WTC11 (cell line): ENCODE data around the gene UMAD1. TPM values are rescaled to one million over a fixed set of nuclear protein-coding genes. Genes with fewer than 3 reads are reported as not detected.
"Not testable (repeated sequence)": the region's sequence is repeated elsewhere in the genome, so short reads cannot be mapped to it uniquely, and the experiment has no call there.

Experiments used
- ATAC-seq: fragments of 200-7000 bp; cut with Tn5 transposase; 2 replicates; pipeline ENCODE4 v1.10.0; 2021; ENCODE audit warnings: mild to moderate bottlenecking, moderate library complexity
- CTCF ChIA-PET: fragments of 300-600 bp; sonication (Branson Sonifier 250); formaldehyde crosslinking; loops from one replicate; lab custom pipeline; 2021; ENCODE audit warnings: antibody characterized with exemption; lab: Charles Lee
- POLR2A ChIA-PET: fragments of 350-600 bp; sonication (Branson Sonifier 250); formaldehyde crosslinking; loops from one replicate; lab custom pipeline; 2021; ENCODE audit warnings: antibody characterized with exemption; lab: Charles Lee
- DNase-seq: peaks from one replicate; pipeline ENCODE4 v3.0.0; 2021; ENCODE audit warnings: low spot score
- H3K27ac Mint-ChIP-seq: 2 replicates; pipeline ENCODE4 v1.8.0; 2021; ENCODE audit warnings: mixed read lengths
- H3K27me3 Mint-ChIP-seq: 2 replicates; pipeline ENCODE4 v1.8.0; 2021; ENCODE audit warnings: low read depth, mild to moderate bottlenecking, moderate library complexity, mixed read lengths
- H3K36me3 Mint-ChIP-seq: 2 replicates; pipeline ENCODE4 v1.8.0; 2021; ENCODE audit warnings: mixed read lengths
- H3K4me1 Mint-ChIP-seq: 2 replicates; pipeline ENCODE4 v1.8.0; 2022; ENCODE audit warnings: mixed read lengths
- H3K4me3 Mint-ChIP-seq: 2 replicates; pipeline ENCODE4 v1.8.0; 2021; ENCODE audit warnings: mild to moderate bottlenecking, moderate library complexity, mixed read lengths
- H3K9me3 Mint-ChIP-seq: 2 replicates; pipeline ENCODE4 v1.8.0; 2021; ENCODE audit warnings: mixed read lengths
- ATF1 ChIP-seq: sonication (generic); formaldehyde crosslinking; IDR thresholded peaks from 2 replicates; pipeline ENCODE4 v1.8.1; 2023; ENCODE audit warnings: mild to moderate bottlenecking, moderate library complexity, missing genetic modification reagents
- CBFB ChIP-seq: sonication (generic); formaldehyde crosslinking; IDR thresholded peaks from 2 replicates; pipeline ENCODE4 v1.8.1; 2022; ENCODE audit warnings: mild to moderate bottlenecking, low read depth, missing genetic modification reagents
- CREM ChIP-seq: sonication (generic); formaldehyde crosslinking; IDR thresholded peaks from 2 replicates; pipeline ENCODE4 v1.8.1; 2022; ENCODE audit warnings: mild to moderate bottlenecking, missing genetic modification reagents, moderate library complexity
- ESRRA ChIP-seq: sonication (generic); formaldehyde crosslinking; IDR thresholded peaks from 2 replicates; pipeline ENCODE4 v1.8.1; 2022; ENCODE audit warnings: mild to moderate bottlenecking, missing genetic modification reagents, borderline replicate concordance
- ETV6 ChIP-seq: sonication (generic); formaldehyde crosslinking; IDR thresholded peaks from 2 replicates; pipeline ENCODE4 v1.8.1; 2022; ENCODE audit warnings: mild to moderate bottlenecking, missing genetic modification reagents
- IRF2 ChIP-seq: sonication (generic); formaldehyde crosslinking; IDR thresholded peaks from 2 replicates; pipeline ENCODE4 v1.8.0; 2022; ENCODE audit warnings: low read depth, missing genetic modification reagents, borderline replicate concordance
- NFATC4 ChIP-seq: fragments of 250-450 bp; sonication (Bioruptor Pico); IDR thresholded peaks from 2 replicates; pipeline ENCODE4 v1.9.0; 2021; ENCODE audit warnings: mild to moderate bottlenecking
- NFYB ChIP-seq: sonication (generic); formaldehyde crosslinking; conservative IDR thresholded peaks from 2 replicates; pipeline ENCODE4 v1.8.0; 2022; ENCODE audit warnings: low read depth, missing genetic modification reagents
- NR1H2 ChIP-seq: sonication (generic); formaldehyde crosslinking; IDR thresholded peaks from 2 replicates; pipeline ENCODE4 v1.9.0; 2021; ENCODE audit warnings: mild to moderate bottlenecking, moderate library complexity, missing genetic modification reagents
- OVOL2 ChIP-seq: fragments of 250-450 bp; sonication (Bioruptor Pico); IDR thresholded peaks from 2 replicates; pipeline ENCODE4 v1.9.0; 2021; ENCODE audit warnings: mild to moderate bottlenecking, borderline replicate concordance
- SMAD4 ChIP-seq: sonication (generic); formaldehyde crosslinking; IDR thresholded peaks from 2 replicates; pipeline ENCODE4 v1.8.0; 2022; ENCODE audit warnings: mild to moderate bottlenecking, missing genetic modification reagents
- SP1 ChIP-seq: sonication (generic); formaldehyde crosslinking; conservative IDR thresholded peaks from 2 replicates; pipeline ENCODE4 v1.8.1; 2022; ENCODE audit warnings: missing genetic modification reagents
- TCF7 ChIP-seq: sonication (generic); formaldehyde crosslinking; IDR thresholded peaks from 2 replicates; pipeline ENCODE4 v1.8.0; 2022; ENCODE audit warnings: mild to moderate bottlenecking, low read depth, missing genetic modification reagents, moderate library complexity
- TEAD1 ChIP-seq: sonication (generic); formaldehyde crosslinking; IDR thresholded peaks from 2 replicates; pipeline ENCODE4 v1.8.0; 2022; ENCODE audit warnings: mild to moderate bottlenecking, missing genetic modification reagents
- TEAD4 ChIP-seq: sonication (generic); formaldehyde crosslinking; IDR thresholded peaks from 2 replicates; pipeline ENCODE4 v1.8.0; 2022; ENCODE audit warnings: mild to moderate bottlenecking, missing genetic modification reagents
- ZNF219 ChIP-seq: sonication (generic); formaldehyde crosslinking; IDR thresholded peaks from 2 replicates; pipeline ENCODE4 v1.8.0; 2023; ENCODE audit warnings: missing genetic modification reagents, mild to moderate bottlenecking, borderline replicate concordance
- ZNF423 ChIP-seq: fragments of 250-450 bp; sonication (Bioruptor Pico); IDR thresholded peaks from 2 replicates; pipeline ENCODE4 v2.1.2; 2022; ENCODE audit warnings: mild to moderate bottlenecking, moderate library complexity
- ZNF671 ChIP-seq: fragments of 250-450 bp; sonication (Bioruptor Pico); IDR thresholded peaks from 2 replicates; pipeline ENCODE4 v1.8.0; 2021; ENCODE audit warnings: mild to moderate bottlenecking
- total RNA-seq: library from RNA; stranded (reverse); gene quantifications from 3 replicates; pipeline ENCODE4 v1.2.3, GENCODE V29; 2021
- TF ChIP-seq, protein P1 (sequence below): sonication (generic); formaldehyde crosslinking; conservative IDR thresholded peaks from 2 replicates; pipeline ENCODE4 v1.8.1; 2023; ENCODE audit warnings: mild to moderate bottlenecking, low read depth, missing genetic modification reagents, moderate library complexity
- TF ChIP-seq, protein P2 (sequence below): sonication (generic); formaldehyde crosslinking; IDR thresholded peaks from 2 replicates; pipeline ENCODE4 v1.8.1; 2023; ENCODE audit warnings: mild to moderate bottlenecking, missing genetic modification reagents
- TF ChIP-seq, protein P3 (sequence below): sonication (generic); formaldehyde crosslinking; IDR thresholded peaks from 2 replicates; pipeline ENCODE4 v1.8.0; 2022; ENCODE audit warnings: missing genetic modification reagents
- TF ChIP-seq, protein P4 (sequence below): fragments of 250-450 bp; sonication (Bioruptor Pico); IDR thresholded peaks from 2 replicates; pipeline ENCODE4 v1.9.0; 2021; ENCODE audit warnings: mild to moderate bottlenecking, borderline replicate concordance

UMAD1 gene
- total RNA-seq, 1 experiment from 2014 or later: 13.0 TPM

DNA sequence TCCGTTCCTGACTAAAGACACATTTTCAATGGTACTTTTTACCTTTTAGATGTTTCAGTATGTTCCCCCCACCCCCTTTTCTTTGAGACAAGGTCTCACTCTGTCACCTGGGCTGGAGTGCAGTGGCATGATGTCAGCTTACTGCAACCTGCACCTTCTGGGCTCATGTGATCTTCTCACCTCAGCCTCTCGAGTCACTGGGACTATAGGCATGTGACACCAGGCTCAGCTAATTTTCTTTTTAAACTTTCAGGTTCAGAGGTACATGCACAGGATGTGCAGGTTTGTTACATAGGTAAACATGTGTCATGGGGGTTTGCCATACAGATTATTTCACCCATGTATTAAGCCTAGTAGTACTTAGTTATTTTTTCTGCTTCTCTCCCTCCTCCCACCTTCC, 177.2 kb downstream of the UMAD1 start:
- DNase-seq: no peak

DNA sequence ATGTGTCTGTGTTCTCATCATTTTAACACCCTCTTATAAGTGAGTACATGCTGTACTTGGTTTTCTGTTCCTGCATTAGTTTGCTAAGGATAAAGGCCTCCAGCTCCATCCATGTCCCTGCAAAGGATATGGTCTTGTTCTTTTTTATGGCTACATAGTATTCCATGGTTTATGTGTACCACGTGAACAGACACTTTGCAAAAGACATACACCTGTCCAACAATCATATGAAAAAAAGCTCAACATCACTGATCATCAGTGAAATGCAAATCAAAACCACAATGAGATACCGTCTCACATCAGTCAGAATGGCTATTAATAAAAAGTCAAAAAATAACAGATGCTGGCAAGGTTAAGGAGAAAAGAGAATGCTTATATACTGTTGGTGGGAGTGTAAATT, 177.6 kb downstream of the UMAD1 start:
- H3K9me3 Mint-ChIP-seq, POLR2A ChIA-PET, DNase-seq, H3K27me3 Mint-ChIP-seq, H3K36me3 Mint-ChIP-seq, H3K27ac Mint-ChIP-seq, H3K4me3 Mint-ChIP-seq, ATAC-seq, CTCF ChIA-PET: not testable (repeated sequence)
- H3K4me1 Mint-ChIP-seq: peaks cover 26% of the 10 kb centered on the region

More for the DNA sequence above, 177.2 kb downstream of the UMAD1 start:
- Mint-ChIP-seq H3K4me3 (no peak overlapping the region), H3K27me3 (no peaks in the 10 kb centered on the region), H3K27ac (no peak overlapping the region), H3K9me3 (peaks cover 5% of the 10 kb centered on the region), H3K36me3 (no peaks in the 10 kb centered on the region), H3K4me1 (peaks cover 22% of the 10 kb centered on the region)
- TF ChIP-seq NFYB (CRISPR knock-in tag) (no peak), CBFB (CRISPR knock-in tag) (no peak), SP1 (no peak), NFATC4 (CRISPR knock-in tag) (no peak), TEAD1 (CRISPR knock-in tag) (no peak), TEAD4 (no peak), TCF7 (CRISPR knock-in tag) (no peak), ZNF219 (CRISPR knock-in tag) (no peak)
- TF ChIP-seq, protein P1, sequence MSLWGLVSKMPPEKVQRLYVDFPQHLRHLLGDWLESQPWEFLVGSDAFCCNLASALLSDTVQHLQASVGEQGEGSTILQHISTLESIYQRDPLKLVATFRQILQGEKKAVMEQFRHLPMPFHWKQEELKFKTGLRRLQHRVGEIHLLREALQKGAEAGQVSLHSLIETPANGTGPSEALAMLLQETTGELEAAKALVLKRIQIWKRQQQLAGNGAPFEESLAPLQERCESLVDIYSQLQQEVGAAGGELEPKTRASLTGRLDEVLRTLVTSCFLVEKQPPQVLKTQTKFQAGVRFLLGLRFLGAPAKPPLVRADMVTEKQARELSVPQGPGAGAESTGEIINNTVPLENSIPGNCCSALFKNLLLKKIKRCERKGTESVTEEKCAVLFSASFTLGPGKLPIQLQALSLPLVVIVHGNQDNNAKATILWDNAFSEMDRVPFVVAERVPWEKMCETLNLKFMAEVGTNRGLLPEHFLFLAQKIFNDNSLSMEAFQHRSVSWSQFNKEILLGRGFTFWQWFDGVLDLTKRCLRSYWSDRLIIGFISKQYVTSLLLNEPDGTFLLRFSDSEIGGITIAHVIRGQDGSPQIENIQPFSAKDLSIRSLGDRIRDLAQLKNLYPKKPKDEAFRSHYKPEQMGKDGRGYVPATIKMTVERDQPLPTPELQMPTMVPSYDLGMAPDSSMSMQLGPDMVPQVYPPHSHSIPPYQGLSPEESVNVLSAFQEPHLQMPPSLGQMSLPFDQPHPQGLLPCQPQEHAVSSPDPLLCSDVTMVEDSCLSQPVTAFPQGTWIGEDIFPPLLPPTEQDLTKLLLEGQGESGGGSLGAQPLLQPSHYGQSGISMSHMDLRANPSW (CRISPR knock-in tag): no peak
- no peak for ATAC-seq
- CTCF ChIA-PET: no interaction called here
- POLR2A ChIA-PET: no interaction called here

DNA sequence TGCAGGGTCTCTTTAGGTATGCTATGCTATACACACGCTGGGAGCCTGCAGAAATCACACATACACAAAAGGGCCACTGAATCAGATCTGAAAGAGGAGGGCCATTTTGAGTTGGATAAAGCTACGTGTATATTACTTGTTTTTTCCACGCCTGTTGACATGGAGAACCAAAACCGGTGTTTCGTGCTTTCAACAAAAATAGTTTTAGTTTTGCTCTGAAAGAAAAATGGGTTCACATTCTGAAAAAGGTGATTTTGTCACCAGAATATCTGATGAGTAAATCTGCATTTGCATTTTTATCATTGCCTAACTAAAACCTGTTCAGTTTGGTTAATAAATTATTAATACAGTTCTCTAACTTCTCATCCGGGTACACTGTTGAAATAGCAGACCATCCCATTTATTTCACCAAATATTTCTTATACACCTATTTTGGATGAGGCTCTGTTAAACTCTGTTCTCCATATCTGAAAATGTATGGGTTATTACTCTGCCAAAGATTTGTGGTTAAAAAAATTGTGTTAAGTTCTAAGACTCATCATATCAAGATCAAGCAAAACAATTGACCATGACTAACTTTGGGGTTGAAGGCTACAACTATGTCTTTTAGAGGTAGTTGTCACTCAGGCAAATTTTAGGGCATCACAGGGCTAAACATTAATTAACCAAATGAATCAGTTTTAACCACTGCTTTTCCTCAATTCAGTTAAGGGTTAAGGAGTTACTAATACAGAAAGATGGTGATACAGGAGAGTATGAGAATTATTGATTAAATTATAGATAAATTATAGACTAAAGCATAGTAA, 179.1 kb downstream of the UMAD1 start:
- H3K4me1 Mint-ChIP-seq: peaks cover 37% of the 10 kb centered on the region
- H3K27me3 Mint-ChIP-seq: no peaks in the 10 kb centered on the region
- ChIA-PET CTCF (no interaction called here), POLR2A (no interaction called here)
- no peak overlapping the region for H3K4me3 Mint-ChIP-seq
- no peak overlapping the region for H3K27ac Mint-ChIP-seq
- H3K9me3 Mint-ChIP-seq: peaks cover 5% of the 10 kb centered on the region
- no peak for ATAC-seq
- H3K36me3 Mint-ChIP-seq: no peaks in the 10 kb centered on the region
- DNase-seq: no peak
- TF ChIP-seq, protein P2, sequence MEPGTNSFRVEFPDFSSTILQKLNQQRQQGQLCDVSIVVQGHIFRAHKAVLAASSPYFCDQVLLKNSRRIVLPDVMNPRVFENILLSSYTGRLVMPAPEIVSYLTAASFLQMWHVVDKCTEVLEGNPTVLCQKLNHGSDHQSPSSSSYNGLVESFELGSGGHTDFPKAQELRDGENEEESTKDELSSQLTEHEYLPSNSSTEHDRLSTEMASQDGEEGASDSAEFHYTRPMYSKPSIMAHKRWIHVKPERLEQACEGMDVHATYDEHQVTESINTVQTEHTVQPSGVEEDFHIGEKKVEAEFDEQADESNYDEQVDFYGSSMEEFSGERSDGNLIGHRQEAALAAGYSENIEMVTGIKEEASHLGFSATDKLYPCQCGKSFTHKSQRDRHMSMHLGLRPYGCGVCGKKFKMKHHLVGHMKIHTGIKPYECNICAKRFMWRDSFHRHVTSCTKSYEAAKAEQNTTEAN (CRISPR knock-in tag): no peak
- TF ChIP-seq, protein P3, sequence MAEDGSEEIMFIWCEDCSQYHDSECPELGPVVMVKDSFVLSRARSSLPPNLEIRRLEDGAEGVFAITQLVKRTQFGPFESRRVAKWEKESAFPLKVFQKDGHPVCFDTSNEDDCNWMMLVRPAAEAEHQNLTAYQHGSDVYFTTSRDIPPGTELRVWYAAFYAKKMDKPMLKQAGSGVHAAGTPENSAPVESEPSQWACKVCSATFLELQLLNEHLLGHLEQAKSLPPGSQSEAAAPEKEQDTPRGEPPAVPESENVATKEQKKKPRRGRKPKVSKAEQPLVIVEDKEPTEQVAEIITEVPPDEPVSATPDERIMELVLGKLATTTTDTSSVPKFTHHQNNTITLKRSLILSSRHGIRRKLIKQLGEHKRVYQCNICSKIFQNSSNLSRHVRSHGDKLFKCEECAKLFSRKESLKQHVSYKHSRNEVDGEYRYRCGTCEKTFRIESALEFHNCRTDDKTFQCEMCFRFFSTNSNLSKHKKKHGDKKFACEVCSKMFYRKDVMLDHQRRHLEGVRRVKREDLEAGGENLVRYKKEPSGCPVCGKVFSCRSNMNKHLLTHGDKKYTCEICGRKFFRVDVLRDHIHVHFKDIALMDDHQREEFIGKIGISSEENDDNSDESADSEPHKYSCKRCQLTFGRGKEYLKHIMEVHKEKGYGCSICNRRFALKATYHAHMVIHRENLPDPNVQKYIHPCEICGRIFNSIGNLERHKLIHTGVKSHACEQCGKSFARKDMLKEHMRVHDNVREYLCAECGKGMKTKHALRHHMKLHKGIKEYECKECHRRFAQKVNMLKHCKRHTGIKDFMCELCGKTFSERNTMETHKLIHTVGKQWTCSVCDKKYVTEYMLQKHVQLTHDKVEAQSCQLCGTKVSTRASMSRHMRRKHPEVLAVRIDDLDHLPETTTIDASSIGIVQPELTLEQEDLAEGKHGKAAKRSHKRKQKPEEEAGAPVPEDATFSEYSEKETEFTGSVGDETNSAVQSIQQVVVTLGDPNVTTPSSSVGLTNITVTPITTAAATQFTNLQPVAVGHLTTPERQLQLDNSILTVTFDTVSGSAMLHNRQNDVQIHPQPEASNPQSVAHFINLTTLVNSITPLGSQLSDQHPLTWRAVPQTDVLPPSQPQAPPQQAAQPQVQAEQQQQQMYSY (CRISPR knock-in tag): no peak
- TF ChIP-seq, protein P4, sequence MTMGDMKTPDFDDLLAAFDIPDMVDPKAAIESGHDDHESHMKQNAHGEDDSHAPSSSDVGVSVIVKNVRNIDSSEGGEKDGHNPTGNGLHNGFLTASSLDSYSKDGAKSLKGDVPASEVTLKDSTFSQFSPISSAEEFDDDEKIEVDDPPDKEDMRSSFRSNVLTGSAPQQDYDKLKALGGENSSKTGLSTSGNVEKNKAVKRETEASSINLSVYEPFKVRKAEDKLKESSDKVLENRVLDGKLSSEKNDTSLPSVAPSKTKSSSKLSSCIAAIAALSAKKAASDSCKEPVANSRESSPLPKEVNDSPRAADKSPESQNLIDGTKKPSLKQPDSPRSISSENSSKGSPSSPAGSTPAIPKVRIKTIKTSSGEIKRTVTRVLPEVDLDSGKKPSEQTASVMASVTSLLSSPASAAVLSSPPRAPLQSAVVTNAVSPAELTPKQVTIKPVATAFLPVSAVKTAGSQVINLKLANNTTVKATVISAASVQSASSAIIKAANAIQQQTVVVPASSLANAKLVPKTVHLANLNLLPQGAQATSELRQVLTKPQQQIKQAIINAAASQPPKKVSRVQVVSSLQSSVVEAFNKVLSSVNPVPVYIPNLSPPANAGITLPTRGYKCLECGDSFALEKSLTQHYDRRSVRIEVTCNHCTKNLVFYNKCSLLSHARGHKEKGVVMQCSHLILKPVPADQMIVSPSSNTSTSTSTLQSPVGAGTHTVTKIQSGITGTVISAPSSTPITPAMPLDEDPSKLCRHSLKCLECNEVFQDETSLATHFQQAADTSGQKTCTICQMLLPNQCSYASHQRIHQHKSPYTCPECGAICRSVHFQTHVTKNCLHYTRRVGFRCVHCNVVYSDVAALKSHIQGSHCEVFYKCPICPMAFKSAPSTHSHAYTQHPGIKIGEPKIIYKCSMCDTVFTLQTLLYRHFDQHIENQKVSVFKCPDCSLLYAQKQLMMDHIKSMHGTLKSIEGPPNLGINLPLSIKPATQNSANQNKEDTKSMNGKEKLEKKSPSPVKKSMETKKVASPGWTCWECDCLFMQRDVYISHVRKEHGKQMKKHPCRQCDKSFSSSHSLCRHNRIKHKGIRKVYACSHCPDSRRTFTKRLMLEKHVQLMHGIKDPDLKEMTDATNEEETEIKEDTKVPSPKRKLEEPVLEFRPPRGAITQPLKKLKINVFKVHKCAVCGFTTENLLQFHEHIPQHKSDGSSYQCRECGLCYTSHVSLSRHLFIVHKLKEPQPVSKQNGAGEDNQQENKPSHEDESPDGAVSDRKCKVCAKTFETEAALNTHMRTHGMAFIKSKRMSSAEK: no peak
- TF ChIP-seq IRF2 (CRISPR knock-in tag): no peak
- no peak for TF ChIP-seq ZNF423 (CRISPR knock-in tag)
- no peak for TF ChIP-seq CREM (CRISPR knock-in tag)
- TF ChIP-seq ETV6 (CRISPR knock-in tag): no peak
- no peak for TF ChIP-seq NR1H2
- TF ChIP-seq SMAD4: no peak
- TF ChIP-seq NFATC4 (CRISPR knock-in tag): no peak
- no peak for TF ChIP-seq ATF1 (CRISPR knock-in tag)
- TF ChIP-seq OVOL2 (CRISPR knock-in tag): no peak
- no peak for TF ChIP-seq ZNF671
- no peak for TF ChIP-seq ESRRA
